Endometrial microvascular endothelial cells (primary cell): ENCODE measurements around the gene CCHCR1. TPM values are rescaled to one million over a fixed set of nuclear protein-coding genes. Genes with fewer than 3 reads are reported as not detected.
"Not testable (repeated sequence)": the region's sequence is repeated elsewhere in the genome, so short reads cannot be mapped to it uniquely, and the experiment has no call there.

ENCODE experiments used
- in situ Hi-C: cut with HindIII; loops from 2 replicates; pipeline ENCODE4 v1.10.0; 2017; ENCODE audit warnings: low sequenced_read_pairs, low pct_unique_long_range_greater_than_20kb; ENCODE audit errors: inconsistent ontology term
- total RNA-seq: library from RNA; depleted of rRNA; stranded (reverse); fragments of >200 nt; gene quantifications from one replicate; pipeline ENCODE4 v1.2.3, GENCODE V29; 2015; ENCODE audit errors: inconsistent ontology term

CCHCR1 gene
- 30.2 TPM for total RNA-seq

DNA sequence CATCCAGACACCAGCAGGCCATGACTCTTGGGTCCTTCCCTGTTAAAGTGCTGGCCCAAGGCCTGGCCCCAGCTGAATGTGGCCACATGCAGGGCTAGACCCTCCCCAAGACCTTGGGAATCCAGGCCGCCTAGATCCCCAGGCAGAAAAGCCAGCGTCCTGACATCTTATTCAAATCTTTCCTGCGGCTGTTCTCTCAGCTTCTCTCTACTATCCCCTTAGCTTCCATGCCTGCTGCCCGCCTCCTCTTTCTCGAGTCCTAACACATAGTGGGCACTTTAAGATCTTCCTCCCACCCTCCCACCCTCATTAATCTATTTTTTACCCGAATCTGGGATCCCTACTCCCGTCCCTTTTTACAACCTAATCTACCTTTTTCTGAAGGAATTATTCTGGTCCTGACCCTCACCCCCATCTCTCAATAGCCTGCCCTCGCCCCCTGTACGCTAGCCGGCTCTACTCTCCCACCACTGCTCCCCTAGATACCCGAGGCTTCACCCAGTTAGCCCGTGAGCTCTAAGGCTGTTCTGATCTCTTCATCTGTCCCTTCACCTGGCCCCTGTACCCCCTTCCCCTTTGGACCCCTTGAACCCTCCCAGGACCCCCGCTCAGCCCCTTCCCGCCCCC is at the start of gene CCHCR1:
Gene CCHCR1 (minus strand): TSS at position 290 of the 627 bp plus-strand sequence. CDS start 202 bp downstream, at position 88.
- in situ Hi-C loops, result no loop called here

GRCh38 chr6:31205638-31206037 is 48.0 kb upstream of the CCHCR1 start:
- in situ Hi-C loops, result no loop called here

- in situ Hi-C loops, result no loop called here
Observed at GRCh38 chr6:31204751-31205145, 47.1 kb upstream of the CCHCR1 start.

- in situ Hi-C loops, result no loop called here
Observed at GRCh38 chr6:31203345-31203979, 45.9 kb upstream of the CCHCR1 start.

DNA sequence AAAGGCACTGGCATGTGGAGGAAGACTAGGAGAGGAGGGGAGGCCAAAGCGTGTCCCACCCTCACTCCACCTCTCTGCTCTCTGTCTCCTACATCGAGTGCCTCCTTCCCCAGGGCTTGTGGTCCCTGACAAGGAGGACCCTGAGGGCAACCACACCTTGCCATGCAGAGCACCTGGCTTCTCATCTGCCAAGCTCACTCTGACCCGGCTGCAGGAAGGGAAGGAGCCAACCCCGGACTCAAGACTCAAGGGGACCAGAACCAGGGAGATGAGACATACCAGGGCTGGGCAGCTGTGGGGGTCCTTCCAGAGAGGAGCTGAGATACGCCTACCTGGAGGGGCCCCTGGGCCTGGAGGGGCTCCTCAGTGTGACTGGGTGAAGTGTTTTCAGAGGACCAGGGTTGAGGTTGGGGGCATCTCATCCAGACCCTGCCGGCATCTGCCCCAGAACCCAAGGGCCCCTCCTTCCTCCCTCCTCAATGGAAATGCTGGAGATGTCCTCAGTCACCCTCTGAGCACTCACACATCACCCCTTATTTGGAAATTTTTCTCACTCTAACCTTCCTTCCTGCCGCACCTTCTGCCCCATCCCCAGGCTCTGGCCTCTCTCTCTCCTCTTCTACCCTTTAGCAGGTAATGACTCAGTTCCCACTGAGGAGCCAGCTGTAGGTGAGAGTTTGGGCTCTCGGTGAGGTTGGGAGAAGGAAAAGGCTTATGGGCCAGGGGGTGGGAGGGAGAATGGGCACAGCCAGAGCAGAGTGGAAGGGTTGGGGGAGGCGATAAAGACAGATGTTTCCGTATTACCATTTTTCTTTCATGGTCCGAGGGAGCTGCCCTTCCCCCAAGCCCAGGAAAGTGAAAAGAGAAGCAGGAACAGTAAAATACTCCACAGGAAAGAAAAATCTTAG is 44.9 kb upstream of the CCHCR1 start:
- in situ Hi-C loops, result no loop called here

GRCh38 chr6:31199105-31199452 is 41.5 kb upstream of the CCHCR1 start:
- in situ Hi-C loops, result not testable (repeated sequence)

- in situ Hi-C loops, result no loop called here
Observed at GRCh38 chr6:31197559-31198305, 40.1 kb upstream of the CCHCR1 start.

GRCh38 chr6:31196251-31197022 is 38.8 kb upstream of the CCHCR1 start:
- in situ Hi-C loops, result not testable (repeated sequence)

GRCh38 chr6:31195308-31195979 is 37.8 kb upstream of the CCHCR1 start:
- in situ Hi-C loops, result not testable (repeated sequence)

- in situ Hi-C loops, result no loop called here
Observed at GRCh38 chr6:31194061-31194834, 36.6 kb upstream of the CCHCR1 start.

DNA sequence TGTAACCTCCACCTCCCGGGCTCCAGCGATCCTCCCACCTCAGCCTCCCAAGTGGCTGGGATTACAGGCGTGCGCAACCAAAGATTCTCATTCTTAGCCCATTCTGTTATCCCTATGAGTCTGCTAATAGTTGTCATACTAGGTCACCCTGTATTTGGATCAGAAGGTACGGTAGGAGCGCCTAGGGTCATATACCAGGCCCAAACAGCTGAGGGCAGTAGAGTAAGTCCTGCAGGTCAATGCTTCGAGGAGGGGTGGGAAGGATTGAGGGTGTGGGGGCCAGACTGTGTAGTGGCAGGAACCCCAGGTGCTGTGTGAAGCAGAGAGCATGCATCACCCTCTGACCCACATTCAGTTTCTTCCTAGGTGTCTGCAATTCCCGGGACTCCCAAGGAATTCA is 35.6 kb upstream of the CCHCR1 start:
- in situ Hi-C loops, result no loop called here

DNA sequence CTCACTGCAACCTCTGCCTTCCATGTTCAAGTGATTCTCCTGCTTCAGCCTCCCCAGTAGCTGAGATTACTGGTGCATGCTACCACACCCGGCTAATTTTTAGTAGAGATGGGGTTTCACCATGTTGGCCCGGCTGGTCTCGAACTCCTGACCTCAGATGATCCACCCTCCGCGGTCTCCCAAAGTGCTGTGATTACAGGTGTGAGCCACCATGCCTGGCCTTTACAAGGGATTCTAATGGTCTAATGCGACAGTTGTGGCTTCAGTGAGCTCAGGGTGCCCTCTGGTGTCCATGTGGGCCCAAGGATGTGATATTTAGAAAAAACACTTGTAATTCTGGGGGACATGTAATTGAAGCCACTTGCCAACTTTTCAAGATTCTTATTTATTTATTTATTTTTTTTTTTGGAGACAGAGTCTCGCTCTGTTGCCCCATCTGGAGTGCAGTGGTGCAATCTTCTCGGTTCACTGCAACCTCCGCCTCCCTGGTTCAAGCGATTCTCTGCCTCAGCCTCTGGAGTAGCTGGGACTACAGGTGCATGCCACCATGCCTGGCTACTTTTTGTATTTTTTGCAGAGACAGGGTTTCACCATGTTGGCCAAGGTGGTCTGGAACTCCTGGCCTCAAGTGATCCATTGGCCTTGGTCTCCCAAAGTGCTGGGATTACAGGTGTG is 35.0 kb upstream of the CCHCR1 start:
- in situ Hi-C loops, result not testable (repeated sequence)

DNA sequence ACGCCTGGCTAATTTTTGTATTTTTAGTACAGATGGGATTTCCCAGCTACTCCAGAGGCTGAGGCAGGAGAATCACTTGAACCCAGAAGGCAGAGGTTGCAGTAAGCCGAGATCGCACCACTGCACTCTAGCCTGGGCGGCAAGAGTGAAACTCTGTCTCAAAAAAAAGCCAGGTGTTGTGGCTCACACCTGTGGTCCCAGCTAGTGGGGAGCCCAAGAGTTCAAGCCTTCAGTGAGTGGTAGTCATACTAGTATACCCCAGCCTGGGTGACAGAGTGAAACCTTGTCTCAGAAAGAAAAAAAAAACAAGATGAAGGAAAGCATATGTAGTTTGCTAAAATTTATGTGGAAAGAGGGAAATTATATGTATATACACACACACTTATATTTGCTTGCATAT is 32.9 kb upstream of the CCHCR1 start:
- in situ Hi-C loops, result no loop called here

GRCh38 chr6:31189223-31189622 is 31.6 kb upstream of the CCHCR1 start:
- in situ Hi-C loops, result not testable (repeated sequence)

DNA sequence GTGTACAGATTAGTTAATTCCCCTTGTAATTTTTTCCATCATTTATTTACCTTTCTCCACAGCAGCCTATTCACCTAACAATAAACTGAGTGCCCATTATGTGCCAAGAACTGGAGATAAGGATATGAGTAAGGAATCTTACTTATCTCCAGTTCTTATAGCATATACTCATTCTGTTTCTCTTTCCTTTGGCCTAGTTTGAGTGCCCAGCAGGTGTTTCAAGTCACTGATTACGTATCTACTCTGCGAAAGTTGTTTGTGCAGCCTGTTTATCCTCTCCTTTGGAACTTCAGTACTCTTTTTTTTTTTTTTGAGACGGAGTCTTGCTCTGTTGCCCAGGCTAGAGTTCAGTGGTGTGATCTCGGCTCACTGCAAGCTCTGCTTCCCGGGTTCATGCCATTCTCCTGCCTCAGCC is 30.2 kb upstream of the CCHCR1 start:
- in situ Hi-C loops, result no loop called here

DNA sequence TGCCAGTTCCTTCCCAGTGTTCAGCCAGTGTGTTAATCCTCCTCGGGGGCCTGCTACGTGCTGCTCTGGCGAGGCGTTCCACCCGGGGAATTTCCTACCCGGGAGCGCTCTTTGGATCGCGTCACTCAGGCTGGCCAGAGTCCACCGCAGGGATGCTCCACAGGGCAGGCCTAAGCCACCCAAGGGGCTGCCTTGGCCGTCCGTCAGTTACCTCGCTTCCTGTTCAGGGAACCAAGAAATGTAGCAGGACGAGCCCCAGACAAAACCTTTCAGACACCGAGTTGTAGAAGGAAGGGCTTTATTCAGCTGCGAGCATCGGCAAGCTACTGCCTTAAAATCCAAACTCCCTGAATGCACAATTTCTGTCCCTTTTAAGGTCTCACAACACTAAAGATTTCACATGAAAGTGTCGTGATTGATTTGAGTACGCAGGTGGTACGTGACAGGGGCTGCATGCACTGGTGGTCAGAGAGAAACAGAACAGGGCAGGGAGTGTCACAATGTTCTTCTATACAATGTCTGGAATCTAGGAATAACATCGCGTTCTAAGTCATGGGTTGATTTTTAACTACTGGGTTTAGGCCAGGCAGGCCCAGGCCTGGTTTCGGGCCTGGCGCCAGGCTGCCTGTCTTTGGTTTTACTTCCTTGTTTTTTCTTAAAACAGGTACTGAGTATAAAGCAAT is 28.6 kb upstream of the CCHCR1 start:
- in situ Hi-C loops, result no loop called here
